ENCODE measurements around the gene RAPGEF1.

DNA sequence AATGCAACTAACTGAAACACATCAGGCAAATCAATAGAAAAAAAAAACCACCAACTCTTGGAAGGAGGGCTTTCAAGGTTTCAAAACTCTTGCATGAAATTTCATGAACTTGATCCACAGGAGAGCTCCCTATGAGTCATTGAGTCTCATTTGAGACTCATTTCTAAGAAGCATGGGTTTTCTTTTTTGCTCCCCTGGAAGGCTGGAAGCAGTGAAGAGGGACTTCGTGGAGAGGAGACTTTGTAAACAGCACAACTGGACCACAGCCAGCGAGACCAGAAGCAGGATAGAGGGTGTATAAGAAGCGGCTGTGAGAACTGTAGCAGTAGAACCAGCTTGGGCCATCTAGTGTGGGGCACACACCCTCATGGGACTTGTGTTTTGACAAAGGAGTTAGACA, 41.2 kb upstream of the RAPGEF1 start:
- no peak for TF ChIP-seq CTCF (IDR thresholded peaks at IDR 0.05)
- TF ChIP-seq POLR2A (IDR thresholded peaks at IDR 0.05), result no peak
